Umbilical cord (tissue), 2 donors: Measurements from ENCODE around the gene LAMA3. TPM values are rescaled to one million over a fixed set of nuclear protein-coding genes. Genes with fewer than 3 reads are reported as not detected.

ENCODE experiments used
- DNase-seq: peaks from one replicate; pipeline ENCODE4 v3.0.0-alpha.2; 2015; ENCODE audit warnings: low spot score
- total RNA-seq: library from RNA; depleted of rRNA; stranded (reverse); fragments of >200 nt; gene quantifications from one replicate; pipeline ENCODE4 v1.2.3, GENCODE V29; 2014; ENCODE audit warnings: low replicate concordance; ENCODE audit not compliant: insufficient read depth

LAMA3 gene
- total RNA-seq, 1 donor from 2014 or later: 50.6 TPM

DNA sequence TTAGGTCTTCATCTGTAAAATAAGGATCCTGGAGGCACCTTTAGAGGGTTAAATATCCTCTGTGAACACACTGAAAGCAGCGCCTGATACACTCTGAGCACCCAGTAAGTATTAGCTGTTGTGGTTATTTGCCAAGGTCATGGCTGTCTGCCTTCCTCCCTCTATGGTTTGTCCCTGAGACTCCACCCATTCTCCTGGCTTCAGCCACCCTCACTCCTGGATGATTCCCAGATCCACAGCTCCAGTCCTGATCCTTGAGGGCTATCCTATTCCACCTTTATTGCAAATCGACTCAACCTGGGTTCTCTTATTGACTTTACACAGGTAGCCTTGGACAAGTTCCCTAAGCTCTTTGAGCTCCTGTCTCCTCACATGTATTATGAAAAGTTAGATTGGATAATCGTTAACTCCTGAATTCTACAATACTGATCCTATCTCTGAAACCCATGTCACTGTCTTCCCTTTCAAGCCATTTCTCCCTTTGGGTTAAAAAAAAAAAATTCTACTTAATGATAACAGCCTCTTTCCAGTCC is 162.3 kb downstream of the LAMA3 start:
- no peak for DNase-seq

DNA sequence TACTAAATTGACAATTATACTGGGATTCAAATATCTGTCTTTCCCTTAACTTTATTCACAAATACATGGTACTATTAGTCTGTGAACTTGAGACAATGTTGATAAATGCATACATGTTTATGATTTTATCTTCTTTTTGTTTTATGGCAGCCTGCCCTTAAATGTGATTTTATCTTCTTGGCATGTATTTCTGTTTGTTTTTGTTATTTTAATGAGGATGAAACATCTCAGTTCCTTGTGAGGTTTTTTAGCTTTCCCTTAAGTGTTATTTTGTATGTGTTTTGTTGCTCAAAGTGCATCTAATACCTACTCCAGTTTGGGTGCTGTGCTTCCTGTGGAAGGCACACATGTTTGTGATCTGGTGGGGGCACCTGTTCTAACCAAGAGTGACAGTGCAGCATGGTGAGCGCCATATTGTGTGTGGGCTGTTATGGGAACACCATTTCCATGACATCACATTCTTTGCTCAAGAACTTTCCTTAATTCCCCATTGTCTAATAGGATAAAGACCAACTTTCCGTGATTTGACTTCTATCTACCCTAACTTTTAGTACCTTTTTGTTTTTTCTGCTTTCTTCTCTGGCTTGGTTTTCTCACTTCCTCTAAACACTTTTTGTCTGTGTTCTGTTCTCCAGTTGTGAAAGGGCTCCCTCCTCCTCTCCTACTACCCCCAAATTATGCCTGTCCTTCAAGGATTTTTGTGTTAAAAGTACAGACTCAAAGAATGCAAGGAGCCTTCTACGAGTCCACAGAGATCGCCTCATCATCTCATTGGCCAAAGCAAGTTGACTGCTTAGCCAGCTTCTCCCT is 163.2 kb downstream of the LAMA3 start:
- DNase-seq: no peak

DNA sequence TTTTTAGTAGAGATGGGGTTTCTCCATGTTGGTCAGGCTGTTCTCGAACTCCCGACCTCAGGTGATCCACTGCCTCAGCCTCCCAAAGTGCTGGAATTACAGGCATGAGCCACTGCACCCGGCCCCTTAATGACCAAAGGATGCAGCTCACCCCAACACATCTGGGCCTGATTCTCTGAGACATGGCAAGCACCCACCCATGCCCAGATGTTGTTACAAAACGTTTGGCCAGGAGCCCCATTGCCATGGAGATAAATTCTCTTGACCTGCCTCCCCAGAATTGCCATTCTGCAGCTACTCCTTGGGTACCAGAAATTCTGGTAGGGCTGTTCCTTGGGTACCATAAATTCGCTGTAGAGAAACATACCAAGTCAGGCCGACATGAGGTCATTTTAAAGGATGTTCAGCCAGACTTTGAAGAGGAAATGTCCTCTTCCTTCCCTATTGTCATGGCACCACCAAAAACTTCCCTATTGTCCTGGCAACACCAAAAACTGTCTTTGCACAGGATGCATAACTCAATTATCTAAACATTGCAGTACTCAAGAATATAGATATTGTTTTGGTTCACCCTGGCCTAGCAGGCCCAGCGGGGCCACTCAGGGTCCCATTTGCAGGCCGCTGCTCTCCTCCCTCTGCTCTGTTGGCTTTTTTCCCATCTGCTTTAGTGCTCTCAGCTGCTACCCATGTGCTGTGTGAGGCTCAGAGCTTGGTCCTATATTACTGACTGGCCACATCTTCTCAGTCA is 164.4 kb downstream of the LAMA3 start:
- DNase-seq: no peak

GRCh38 chr18:23855721-23856120 is 166.5 kb downstream of the LAMA3 start:
- no peak for DNase-seq

- no peak for DNase-seq
Measured at GRCh38 chr18:23856466-23857163, 167.4 kb downstream of the LAMA3 start.

GRCh38 chr18:23857164-23857552 is 167.9 kb downstream of the LAMA3 start:
- DNase-seq: no peak

DNA sequence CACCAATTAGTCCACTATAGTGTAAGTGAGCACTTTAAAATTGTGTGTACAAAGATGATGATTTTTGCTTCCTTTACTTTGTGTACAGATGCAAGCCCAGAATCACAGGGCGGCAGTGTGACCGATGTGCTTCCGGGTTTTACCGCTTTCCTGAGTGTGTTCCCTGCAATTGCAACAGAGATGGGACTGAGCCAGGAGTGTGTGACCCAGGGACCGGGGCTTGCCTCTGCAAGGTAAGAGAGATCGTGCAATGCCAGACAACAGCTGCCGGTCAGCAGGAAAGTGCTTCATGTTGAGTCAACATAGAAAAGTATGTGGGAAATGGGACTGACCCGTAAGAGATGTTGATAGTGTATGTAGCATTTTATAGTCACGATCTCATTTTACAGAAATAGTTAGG is 168.5 kb downstream of the LAMA3 start:
- no peak for DNase-seq

GRCh38 chr18:23859466-23860336 is 170.4 kb downstream of the LAMA3 start:
- no peak for DNase-seq

GRCh38 chr18:23861326-23861725 is 172.1 kb downstream of the LAMA3 start:
- no peak for DNase-seq

- DNase-seq: no peak
Measured at GRCh38 chr18:23861805-23862470, 172.7 kb downstream of the LAMA3 start.

DNA sequence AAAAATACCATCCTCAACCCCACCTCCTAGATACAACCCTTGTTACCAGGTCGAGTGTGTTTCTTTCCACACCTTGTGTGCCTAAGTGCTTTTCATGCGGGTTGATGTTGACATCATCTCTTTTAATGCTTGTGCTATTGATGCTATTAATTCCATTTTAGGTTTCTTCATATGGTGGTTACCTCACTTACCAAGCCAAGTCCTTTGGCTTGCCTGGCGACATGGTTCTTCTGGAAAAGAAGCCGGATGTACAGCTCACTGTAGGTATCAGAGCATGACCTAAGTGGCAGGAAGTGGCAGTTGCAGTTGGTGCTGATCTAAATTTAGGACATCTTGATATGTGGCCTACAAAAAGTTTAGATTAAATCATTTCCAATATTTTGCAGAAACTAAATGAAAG is 175.4 kb downstream of the LAMA3 start:
- no peak for DNase-seq

- no peak for DNase-seq
Measured at GRCh38 chr18:23867006-23867405, 177.8 kb downstream of the LAMA3 start.

DNA sequence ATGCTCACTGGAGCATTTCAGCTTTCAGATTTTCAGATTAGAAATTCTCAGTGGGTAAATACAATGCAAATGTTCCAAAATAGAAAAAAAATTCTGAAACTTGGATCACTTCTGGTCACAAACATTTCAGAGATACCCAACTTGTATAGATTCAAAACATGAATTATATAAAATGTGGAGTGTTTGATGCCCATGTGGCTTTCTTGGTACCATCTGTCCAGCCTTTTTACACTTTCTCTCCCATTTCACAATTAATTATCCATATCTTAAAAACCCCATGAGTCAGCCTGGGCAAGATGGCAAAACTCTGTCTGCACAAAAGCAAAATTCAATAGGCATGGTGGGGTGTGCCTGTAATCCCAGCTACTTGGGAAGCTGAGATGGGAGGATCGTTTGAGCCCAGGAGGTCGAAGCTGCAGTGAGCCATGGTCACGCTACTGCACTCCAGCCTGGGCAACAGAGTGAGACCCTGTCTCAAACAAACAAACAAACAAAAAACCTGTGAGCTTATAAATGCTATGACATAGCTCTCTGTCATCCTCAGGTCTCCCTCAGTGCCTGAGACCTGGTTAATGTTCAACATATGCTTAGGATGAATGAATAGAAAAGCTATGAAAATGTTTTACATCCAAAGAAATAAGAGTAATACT is 179.0 kb downstream of the LAMA3 start:
- no peak for DNase-seq

DNA sequence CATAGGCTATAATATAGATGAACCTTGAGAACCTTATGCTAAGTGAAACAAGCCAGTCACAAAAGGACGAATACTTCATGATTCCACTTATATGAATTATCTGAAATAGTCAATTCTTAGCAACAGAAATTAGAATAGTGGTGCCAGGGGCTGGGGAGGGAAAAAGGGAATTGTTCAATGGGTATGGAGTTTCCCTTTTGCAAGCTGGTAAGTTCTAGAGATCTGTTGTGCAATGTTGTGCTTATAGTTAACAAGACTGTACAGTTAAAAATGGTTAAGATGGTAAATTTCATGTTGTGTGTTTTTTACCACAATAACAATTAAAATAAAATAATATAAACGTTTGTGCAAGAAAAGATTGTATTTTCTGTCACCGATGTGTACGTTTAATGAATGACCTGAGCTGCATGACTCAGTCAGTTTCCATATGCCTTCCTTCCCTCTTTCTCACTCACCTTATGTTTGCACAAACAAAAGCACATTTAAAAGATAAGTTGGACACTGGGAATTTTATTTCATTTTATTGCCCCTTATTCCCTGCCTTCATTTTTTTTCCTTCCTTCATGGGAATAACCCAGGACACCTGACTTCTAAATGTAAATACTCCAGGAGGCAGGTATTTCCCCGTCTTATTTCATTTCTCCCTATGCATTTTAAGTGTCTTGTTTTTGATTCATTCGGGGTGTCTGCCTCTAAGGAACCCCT is 181.6 kb downstream of the LAMA3 start:
- DNase-seq: no peak

DNA sequence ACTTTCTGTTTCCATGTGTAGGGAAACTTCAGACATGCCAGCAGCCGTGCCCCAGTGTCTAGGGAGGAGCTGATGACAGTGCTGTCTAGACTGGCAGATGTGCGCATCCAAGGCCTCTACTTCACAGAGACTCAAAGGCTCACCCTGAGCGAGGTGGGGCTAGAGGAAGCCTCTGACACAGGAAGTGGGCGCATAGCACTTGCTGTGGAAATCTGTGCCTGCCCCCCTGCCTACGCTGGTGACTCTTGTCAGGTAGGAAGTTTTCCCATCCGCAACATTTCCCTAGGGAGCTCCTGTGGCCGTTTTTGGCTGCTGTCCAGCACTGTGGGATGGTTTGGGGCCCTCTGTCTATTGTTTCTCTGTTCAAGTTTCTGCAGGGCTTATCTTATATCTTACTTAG is 182.2 kb downstream of the LAMA3 start:
- no peak for DNase-seq

GRCh38 chr18:23872701-23873550 is 183.7 kb downstream of the LAMA3 start:
- DNase-seq: peak; percentile 63

DNA sequence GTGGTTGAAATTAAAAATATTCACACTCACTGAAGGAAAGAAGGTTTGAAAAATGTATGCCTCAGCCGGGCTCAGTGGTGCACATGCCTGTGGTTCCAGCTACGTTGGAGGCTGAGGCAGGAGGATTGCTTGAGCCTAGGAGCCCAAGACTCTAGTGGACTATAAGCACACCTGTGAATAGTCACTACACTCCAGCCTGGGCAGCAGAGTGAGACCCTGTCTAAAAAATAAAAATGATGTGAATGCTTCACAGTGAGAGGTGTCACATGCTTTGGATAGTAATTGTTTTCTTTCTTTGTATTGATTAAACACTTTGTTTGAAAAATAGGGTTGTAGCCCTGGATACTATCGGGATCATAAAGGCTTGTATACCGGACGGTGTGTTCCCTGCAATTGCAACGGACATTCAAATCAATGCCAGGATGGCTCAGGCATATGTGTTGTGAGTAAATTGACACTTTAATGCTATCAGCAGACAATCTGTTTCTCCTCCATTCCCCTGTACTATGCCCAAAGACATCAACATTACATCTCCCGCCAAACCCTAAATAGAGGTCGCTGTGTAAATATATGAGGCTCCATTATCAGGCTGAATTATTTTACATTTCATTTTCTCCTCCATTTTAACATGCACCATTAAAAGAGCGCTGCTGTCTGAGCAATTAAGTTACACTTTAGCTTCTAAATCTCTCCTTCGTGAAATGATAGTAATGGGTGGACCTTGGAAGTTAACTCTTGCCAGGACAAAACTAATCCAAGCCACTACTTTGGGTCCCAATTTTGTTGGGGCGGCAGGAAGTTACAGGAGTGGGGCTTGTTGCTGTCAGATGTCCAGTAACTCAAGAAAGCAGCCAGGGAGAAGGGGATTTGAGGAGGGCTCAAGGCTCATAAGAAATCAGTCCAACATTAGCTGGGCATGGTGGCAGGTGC is 187.0 kb downstream of the LAMA3 start:
- DNase-seq: no peak
